Upper lobe of right lung (tissue), 1 donor: ENCODE data around the gene ANO1. TPM values are rescaled to one million over a fixed set of nuclear protein-coding genes. Genes with fewer than 3 reads are reported as not detected.

Source experiments
- ATAC-seq: fragments of 200-7000 bp; cut with Tn5 transposase; one replicate; pipeline ENCODE4 v1.9.1; 2020; ENCODE audit warnings: mild to moderate bottlenecking, moderate library complexity
- DNase-seq: peaks from one replicate; pipeline ENCODE4 v3.0.0-alpha.2; 2020
- H3K27ac ChIP-seq: fragments of 200-600 bp; one replicate; pipeline ENCODE4 v1.8.0; 2022
- H3K27me3 ChIP-seq: fragments of 200-600 bp; one replicate; pipeline ENCODE4 v1.8.0; 2022; ENCODE audit warnings: mild to moderate bottlenecking
- H3K36me3 ChIP-seq: fragments of 200-600 bp; one replicate; pipeline ENCODE4 v1.8.0; 2022
- H3K4me1 ChIP-seq: fragments of 200-600 bp; one replicate; pipeline ENCODE4 v1.8.0; 2022
- H3K4me3 ChIP-seq: fragments of 200-600 bp; one replicate; pipeline ENCODE4 v1.8.0; 2022; ENCODE audit warnings: mild to moderate bottlenecking
- H3K9me3 ChIP-seq: fragments of 200-600 bp; one replicate; pipeline ENCODE4 v1.8.0; 2022
- intact Hi-C: fragments of 100-400 bp; cut with DNase I; formaldehyde crosslinking; loops from one replicate; pipeline ENCODE4 v1.11.0; 2022
- total RNA-seq: library from RNA; stranded (reverse); fragmentation: NEBNext Ultra II Directional; extraction: Animal tissue kit (Norgen Biotek cat#: 25700); gene quantifications from one replicate; pipeline ENCODE4 v1.2.1, GENCODE V29; 2021
- TF ChIP-seq, protein P1 (sequence below): fragments of 200-600 bp; IDR thresholded peaks from one replicate; pipeline ENCODE4 v1.8.0; 2022; ENCODE audit warnings: antibody characterized with exemption
- donor health status: DM: no; HTN: yes; CAD: no; lungs with severe emphysema.

The ANO1 gene
- total RNA-seq, 1 donor from 2014 or later: 16.8 TPM

- ATAC-seq (no peak), DNase-seq (no peak)
- intact Hi-C loops: no loop called here
- Histone ChIP-seq H3K9me3 (no peaks in the 10 kb centered on the region), H3K27ac (no peak overlapping the region), H3K4me1 (no peaks in the 10 kb centered on the region), H3K4me3 (no peak overlapping the region), H3K27me3 (no peaks in the 10 kb centered on the region), H3K36me3 (no peaks in the 10 kb centered on the region)
- TF ChIP-seq, protein P1, sequence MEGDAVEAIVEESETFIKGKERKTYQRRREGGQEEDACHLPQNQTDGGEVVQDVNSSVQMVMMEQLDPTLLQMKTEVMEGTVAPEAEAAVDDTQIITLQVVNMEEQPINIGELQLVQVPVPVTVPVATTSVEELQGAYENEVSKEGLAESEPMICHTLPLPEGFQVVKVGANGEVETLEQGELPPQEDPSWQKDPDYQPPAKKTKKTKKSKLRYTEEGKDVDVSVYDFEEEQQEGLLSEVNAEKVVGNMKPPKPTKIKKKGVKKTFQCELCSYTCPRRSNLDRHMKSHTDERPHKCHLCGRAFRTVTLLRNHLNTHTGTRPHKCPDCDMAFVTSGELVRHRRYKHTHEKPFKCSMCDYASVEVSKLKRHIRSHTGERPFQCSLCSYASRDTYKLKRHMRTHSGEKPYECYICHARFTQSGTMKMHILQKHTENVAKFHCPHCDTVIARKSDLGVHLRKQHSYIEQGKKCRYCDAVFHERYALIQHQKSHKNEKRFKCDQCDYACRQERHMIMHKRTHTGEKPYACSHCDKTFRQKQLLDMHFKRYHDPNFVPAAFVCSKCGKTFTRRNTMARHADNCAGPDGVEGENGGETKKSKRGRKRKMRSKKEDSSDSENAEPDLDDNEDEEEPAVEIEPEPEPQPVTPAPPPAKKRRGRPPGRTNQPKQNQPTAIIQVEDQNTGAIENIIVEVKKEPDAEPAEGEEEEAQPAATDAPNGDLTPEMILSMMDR: no peak
Observed at GRCh38 chr11:70174547-70175235, 96.6 kb downstream of the ANO1 start.

DNA sequence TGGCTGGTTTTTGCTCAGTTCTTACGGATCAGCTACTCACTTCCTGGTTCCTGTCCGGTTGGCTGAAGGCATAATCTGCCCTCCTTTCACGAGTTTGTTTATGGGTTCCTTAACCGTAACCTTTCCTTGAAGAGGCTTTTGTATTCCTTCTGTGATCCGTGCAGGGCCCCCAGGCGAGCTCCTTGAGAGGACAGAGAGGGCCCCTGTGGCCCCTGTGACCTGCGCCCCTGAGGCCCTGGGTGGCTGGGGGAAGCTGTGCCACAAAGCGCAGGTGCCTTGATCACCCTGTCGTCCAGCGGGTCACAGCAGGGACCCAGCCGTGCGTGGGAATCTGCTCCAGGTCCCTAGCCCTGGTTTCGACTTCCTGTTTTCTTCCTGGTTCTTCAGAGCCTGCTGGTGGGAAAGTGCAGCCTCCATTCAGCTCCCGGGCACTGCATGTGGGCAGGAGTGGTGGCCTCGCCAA, 97.2 kb downstream of the ANO1 start:
- intact Hi-C loops: no loop called here
- TF ChIP-seq, protein P1: no peak
- DNase-seq (no peak), ATAC-seq (no peak)
- no peak overlapping the region for H3K4me3 ChIP-seq
- no peaks in the 10 kb centered on the region for H3K27me3 ChIP-seq
- H3K27ac ChIP-seq: no peak overlapping the region
- no peaks in the 10 kb centered on the region for H3K9me3 ChIP-seq
- H3K4me1 ChIP-seq: no peaks in the 10 kb centered on the region
- H3K36me3 ChIP-seq: no peaks in the 10 kb centered on the region

- intact Hi-C loops: no loop called here
- Histone ChIP-seq H3K4me3 (no peak overlapping the region), H3K9me3 (no peaks in the 10 kb centered on the region), H3K27ac (no peak overlapping the region), H3K27me3 (no peaks in the 10 kb centered on the region), H3K4me1 (no peaks in the 10 kb centered on the region), H3K36me3 (no peaks in the 10 kb centered on the region)
- DNase-seq (no peak), ATAC-seq (peak; percentile 71)
- TF ChIP-seq, protein P1: peak; percentile 52
Observed at GRCh38 chr11:70176940-70177689, 99.0 kb downstream of the ANO1 start.

DNA sequence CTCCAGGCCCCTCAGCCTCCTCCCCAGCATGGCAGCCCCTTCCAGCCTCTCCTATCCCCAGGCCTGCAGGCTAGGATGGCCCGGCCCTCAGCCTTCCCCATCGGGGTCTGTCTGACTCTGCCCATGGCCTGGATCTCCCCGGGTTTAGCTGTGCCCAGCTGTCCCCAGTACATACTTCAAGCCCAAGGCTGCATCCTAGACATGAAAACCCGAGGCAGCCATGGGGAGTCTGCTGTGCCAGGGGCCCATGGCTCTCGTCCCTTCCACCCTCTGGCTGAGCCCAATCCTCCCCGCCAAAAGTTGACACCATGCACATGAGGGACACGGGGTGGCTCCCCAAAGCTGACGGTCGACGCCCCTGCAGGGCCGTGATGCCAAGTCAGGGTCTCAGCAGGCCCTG, 102.8 kb downstream of the ANO1 start:
- Histone ChIP-seq H3K27me3 (no peaks in the 10 kb centered on the region), H3K36me3 (no peaks in the 10 kb centered on the region), H3K4me1 (no peaks in the 10 kb centered on the region), H3K9me3 (no peaks in the 10 kb centered on the region), H3K4me3 (no peak overlapping the region), H3K27ac (no peak overlapping the region)
- DNase-seq (no peak), ATAC-seq (no peak)
- TF ChIP-seq, protein P1: no peak
- intact Hi-C loops: no loop called here

DNA sequence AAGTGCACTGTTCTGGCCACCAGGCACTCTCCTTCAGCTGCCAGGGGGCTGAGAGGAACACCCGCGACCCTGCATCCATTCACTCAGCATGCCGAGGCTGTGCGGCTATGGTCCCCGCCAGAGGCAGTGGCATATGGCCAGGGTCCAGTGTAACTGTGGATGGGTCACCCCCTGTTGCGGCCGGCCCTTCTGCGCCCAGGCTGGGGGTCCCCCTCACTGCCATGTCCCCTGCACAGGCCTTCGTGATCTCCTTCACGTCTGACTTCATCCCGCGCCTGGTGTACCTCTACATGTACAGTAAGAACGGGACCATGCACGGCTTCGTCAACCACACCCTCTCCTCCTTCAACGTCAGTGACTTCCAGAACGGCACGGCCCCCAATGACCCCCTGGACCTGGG, 104.1 kb downstream of the ANO1 start:
- DNase-seq: no peak
- intact Hi-C loops: no loop called here

More for the DNA sequence above, 104.1 kb downstream of the ANO1 start:
- no peak overlapping the region for H3K4me3 ChIP-seq
- TF ChIP-seq, protein P1: no peak
- H3K27ac ChIP-seq: no peak overlapping the region
- no peaks in the 10 kb centered on the region for H3K4me1 ChIP-seq
- no peak for ATAC-seq
- H3K9me3 ChIP-seq: no peaks in the 10 kb centered on the region
- no peaks in the 10 kb centered on the region for H3K36me3 ChIP-seq
- no peaks in the 10 kb centered on the region for H3K27me3 ChIP-seq
